HG02870 (cell line): ENCODE measurements around the gene XXYLT1.

Experiments used
- ATAC-seq: cut with Tn5 transposase; IDR thresholded peaks from one replicate; pipeline ENCODE4 v1.9.1; 2021; ENCODE audit warnings: mild to moderate bottlenecking, moderate library complexity; ENCODE audit not compliant: unreplicated experiment

Gene XXYLT1

GRCh38 chr3:195209083-195209846 is 61.7 kb downstream of the XXYLT1 start:
- no peak for ATAC-seq

DNA sequence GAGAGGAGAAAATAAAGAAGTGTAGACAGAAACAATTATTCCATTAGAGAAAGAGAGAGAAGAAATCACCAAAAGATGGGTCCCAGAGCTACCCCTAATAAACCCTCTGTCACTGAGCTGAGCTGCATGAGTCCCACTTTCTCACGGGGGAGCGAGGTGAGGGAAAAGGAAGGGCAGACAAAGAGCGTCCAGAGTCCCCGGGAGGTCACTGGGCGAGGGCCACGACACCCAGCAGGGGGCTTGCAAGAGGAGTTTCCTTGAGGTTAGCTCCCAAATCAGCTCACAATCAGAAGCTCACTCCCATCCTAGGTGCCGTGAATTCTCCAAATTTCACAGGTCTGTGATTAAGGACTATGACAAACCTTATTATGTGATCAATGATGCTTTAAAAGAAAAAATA is 62.3 kb downstream of the XXYLT1 start:
- no peak for ATAC-seq

- peak; percentile 79 for ATAC-seq
Measured at GRCh38 chr3:195208183-195208582, 62.8 kb downstream of the XXYLT1 start.

DNA sequence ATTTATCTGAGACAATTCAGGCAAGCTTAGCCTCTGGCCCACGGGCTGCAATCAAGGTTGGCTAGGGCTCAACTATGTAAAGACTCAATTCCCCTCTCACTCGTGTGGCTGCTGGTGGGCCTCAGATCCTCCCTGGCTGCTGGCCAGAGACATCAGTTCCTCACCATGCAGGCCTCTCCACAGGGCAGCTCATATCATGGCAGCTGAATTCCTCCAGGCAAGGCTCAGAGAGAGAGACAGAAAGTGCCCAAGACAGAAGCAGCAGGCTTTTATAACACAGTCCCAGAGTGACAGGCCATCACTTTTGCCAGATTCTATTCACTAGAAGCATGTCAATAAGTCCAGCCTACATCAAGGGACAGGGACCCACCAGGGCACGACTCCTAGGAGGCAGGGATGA is 63.2 kb downstream of the XXYLT1 start:
- ATAC-seq: peak; percentile 14

DNA sequence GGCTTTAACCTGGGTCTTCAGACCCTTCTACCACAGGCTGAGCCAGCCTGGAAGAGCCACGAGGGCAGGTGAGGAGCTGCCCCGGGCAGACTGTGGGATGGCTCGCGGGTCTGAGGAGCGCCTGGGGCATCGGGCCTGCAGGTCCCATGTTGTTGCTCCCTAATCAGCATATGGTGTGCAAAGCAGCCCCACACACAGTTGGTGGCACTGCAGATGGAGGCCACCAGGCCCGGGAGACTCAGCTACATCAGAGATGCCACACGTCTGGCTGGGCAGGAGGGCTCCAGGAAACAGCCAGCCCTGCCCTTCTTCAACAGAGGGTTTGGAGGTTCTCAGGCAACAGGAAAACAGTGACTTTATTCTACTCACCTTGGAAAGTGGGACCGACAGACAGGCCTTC is 63.9 kb downstream of the XXYLT1 start:
- ATAC-seq: no peak

GRCh38 chr3:195204360-195205163 is 66.4 kb downstream of the XXYLT1 start:
- peak; percentile 42 for ATAC-seq

DNA sequence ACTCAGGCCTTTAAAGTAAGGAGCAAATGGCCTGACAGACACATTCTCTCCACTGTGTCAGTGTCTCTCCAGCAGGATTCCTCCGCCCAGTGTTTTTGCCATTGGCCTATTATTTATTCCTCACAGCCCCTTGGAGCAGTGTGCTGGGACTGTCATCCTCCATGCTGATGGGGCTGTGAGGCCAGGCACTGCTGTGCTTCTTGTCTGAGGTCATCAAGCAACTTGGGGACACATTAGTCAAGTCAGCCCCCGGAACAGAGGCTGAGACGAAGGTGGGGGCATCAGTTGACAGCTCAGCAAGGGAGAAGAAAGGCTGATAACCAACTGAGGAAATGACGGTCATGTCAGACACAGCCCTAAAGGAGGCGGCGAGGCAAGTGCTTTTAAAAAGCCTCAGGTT is 67.4 kb downstream of the XXYLT1 start:
- ATAC-seq: no peak

DNA sequence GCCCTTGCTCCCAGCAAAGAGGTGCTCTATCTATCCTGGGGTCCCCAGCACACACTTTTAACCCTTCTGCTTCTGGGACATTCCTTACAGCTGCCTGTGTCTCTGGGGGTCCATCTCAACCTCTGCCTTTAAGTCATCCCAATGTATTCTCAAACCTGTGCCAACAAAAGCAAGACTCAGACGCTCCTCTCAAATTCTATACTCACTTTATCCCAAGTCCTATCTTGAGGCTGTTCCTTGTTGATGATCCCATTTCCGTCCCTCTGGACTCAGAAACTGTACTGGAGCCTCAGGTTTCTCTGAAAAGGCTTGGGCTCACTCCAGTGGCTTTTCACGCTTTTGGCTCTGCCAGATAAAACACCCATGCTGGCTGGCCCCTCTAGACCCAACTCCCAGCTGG is 69.7 kb downstream of the XXYLT1 start:
- no peak for ATAC-seq

- ATAC-seq: no peak
Measured at GRCh38 chr3:195200010-195200822, 70.7 kb downstream of the XXYLT1 start.

- no peak for ATAC-seq
Measured at GRCh38 chr3:195198426-195199346, 72.3 kb downstream of the XXYLT1 start.

DNA sequence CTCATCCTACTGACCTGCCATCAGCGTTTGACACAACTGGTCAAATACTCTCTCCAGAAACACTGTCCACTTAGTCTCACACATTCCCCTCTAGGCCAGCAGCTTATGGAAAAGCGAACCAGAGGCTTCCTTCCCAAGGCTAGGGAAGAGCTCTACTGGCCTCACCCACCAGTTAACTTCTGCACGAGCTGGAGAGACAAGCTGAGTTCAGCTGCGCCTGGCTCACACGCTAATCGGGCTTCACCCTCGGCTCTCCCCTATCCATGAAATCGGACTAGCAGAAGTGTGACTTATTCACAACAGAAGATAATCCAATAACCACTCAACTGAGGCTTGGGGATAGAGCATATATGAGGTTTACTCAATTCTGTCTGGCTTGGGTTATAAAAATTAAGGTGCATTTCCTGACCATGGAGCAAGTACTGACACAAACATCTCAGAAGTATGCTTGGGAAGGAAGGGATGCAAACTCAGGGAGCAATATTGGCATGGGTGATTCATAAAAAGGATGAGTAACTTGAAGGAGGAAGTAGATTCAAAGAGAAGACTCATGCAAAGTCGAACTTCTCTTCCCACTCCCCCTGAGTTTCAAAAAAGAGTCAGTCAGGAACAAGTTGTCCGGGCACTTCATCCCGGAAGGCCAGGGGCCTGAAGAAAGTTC is 73.1 kb downstream of the XXYLT1 start:
- ATAC-seq: no peak

DNA sequence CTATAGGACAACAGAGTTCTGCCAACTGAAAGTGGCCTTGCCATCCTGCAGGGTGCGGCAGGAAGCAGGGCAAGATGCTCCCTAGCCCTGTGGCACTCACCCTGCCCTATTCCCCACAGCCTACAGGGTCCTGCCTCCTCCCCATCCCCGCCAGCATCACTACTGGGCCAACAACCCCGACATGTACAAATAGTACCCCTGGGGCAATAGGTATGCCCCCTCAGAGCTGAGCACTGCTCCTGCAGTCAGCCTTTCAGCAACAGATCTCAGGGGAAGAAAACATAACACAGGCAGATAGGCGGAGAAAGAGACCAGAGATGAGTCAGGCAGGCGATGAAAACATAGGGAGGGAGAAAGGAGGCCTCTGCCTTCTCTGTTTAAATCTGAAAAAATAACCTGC is 74.7 kb downstream of the XXYLT1 start:
- ATAC-seq: no peak

- no peak for ATAC-seq
Measured at GRCh38 chr3:195195321-195196209, 75.4 kb downstream of the XXYLT1 start.

GRCh38 chr3:195194559-195195206 is 76.3 kb downstream of the XXYLT1 start:
- no peak for ATAC-seq

- ATAC-seq: no peak
Measured at GRCh38 chr3:195191580-195191979, 79.4 kb downstream of the XXYLT1 start.

DNA sequence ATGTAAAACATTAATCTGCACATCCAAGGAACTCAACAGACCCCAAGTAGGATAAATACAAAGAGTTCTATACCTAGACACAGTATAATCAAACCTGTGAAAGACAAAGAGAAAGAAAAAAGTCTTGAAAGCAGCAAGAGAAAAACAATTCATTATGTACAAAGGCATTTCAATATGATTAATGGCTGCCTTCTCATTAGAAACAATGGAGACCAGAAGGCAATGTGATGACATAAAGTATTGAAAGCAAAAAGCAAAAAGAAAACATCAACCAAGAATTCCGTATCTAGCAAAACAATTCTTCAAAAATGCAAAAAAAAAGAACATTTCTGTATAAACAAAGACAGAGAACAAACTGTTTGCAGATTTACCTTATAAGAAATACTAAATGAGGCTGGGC is 81.1 kb downstream of the XXYLT1 start:
- no peak for ATAC-seq

- no peak for ATAC-seq
Measured at GRCh38 chr3:195188426-195188927, 82.5 kb downstream of the XXYLT1 start.
